Measurements from ENCODE around the gene SNHG17.

DNA sequence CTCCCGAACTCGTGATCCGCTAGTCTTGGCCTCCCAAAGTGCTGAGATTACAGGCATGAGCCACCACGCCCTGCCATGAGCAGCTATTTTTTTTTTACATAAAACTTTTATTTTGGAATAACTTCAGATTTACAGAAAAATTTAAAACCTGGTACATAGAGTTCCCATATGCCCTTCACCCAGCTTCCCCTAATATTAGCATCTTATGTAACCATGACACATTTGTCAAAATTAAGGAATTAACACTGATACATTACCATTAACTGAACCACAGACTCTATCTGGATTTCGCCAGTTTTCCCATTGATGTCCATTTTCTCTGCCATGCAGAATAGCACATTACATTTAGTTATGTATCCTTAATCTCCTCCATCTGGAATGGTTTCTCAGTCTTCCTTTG, 23.2 kb upstream of the SNHG17 start:
- TF ChIP-seq, protein P1, sequence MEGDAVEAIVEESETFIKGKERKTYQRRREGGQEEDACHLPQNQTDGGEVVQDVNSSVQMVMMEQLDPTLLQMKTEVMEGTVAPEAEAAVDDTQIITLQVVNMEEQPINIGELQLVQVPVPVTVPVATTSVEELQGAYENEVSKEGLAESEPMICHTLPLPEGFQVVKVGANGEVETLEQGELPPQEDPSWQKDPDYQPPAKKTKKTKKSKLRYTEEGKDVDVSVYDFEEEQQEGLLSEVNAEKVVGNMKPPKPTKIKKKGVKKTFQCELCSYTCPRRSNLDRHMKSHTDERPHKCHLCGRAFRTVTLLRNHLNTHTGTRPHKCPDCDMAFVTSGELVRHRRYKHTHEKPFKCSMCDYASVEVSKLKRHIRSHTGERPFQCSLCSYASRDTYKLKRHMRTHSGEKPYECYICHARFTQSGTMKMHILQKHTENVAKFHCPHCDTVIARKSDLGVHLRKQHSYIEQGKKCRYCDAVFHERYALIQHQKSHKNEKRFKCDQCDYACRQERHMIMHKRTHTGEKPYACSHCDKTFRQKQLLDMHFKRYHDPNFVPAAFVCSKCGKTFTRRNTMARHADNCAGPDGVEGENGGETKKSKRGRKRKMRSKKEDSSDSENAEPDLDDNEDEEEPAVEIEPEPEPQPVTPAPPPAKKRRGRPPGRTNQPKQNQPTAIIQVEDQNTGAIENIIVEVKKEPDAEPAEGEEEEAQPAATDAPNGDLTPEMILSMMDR (IDR thresholded peaks at IDR 0.05), result no peak
- no peak for TF ChIP-seq EZH2 (IDR thresholded peaks at IDR 0.05; ENCODE audit: borderline replicate concordance, insufficient read depth, low read depth, low read length, poor library complexity, severe bottlenecking)

Measured in B cell (primary cell).